Neural progenitor cell (in vitro differentiated cells): ENCODE data around the gene VWA8. TPM values are rescaled to one million over a fixed set of nuclear protein-coding genes. Genes with fewer than 3 reads are reported as not detected.
A peak's percentile ranks its signal among the peaks of the same experiment; 100 is the strongest.

Experiments used
- DNase-seq: peaks from one replicate; pipeline ENCODE4 v3.0.0-alpha.2; 2016; ENCODE audit warnings: low spot score
- H2AFZ ChIP-seq: fragments of 200-600 bp; sonication (generic); replicated peaks from 2 replicates; pipeline ENCODE4 v1.6.1; 2016; ENCODE audit warnings: antibody characterized with exemption
- H3F3A ChIP-seq: fragments of 200-600 bp; sonication (generic); 2 replicates; pipeline ENCODE4 v1.6.1; 2016; ENCODE audit warnings: antibody characterized with exemption, low read depth
- H3K27ac ChIP-seq: fragments of 200-600 bp; sonication (generic); 2 replicates; pipeline ENCODE4 v1.5.1; 2016; ENCODE audit warnings: mild to moderate bottlenecking
- H3K27me3 ChIP-seq: fragments of 200-600 bp; sonication (generic); 2 replicates; pipeline ENCODE4 v1.6.1; 2016; ENCODE audit warnings: mild to moderate bottlenecking, moderate library complexity
- H3K36me3 ChIP-seq: fragments of 200-600 bp; sonication (generic); 2 replicates; pipeline ENCODE4 v1.5.1; 2016
- H3K4me1 ChIP-seq: fragments of 200-600 bp; sonication (generic); 2 replicates; pipeline ENCODE4 v1.6.1; 2016; ENCODE audit warnings: mixed run types
- H3K4me2 ChIP-seq: fragments of 200-600 bp; sonication (generic); 2 replicates; pipeline ENCODE4 v1.6.1; 2016
- H3K4me3 ChIP-seq: fragments of 200-600 bp; sonication (generic); 2 replicates; pipeline ENCODE4 v1.5.1; 2016
- H3K79me2 ChIP-seq: fragments of 200-600 bp; sonication (generic); 2 replicates; pipeline ENCODE4 v1.6.1; 2016; ENCODE audit warnings: low read depth
- H3K9ac ChIP-seq: fragments of 200-600 bp; sonication (generic); 2 replicates; pipeline ENCODE4 v1.6.1; 2016
- H3K9me3 ChIP-seq: fragments of 200-600 bp; sonication (generic); 2 replicates; pipeline ENCODE4 v1.5.1; 2016; ENCODE audit warnings: low read depth
- H4K20me1 ChIP-seq: fragments of 200-600 bp; sonication (generic); 2 replicates; pipeline ENCODE4 v1.6.1; 2016; ENCODE audit warnings: low read depth
- H3K27ac Mint-ChIP-seq: 3 replicates; pipeline ENCODE4 v1.8.0; 2021; ENCODE audit warnings: mixed read lengths
- H3K27me3 Mint-ChIP-seq: 2 replicates; pipeline ENCODE4 v1.8.0; 2022; ENCODE audit warnings: low read depth, mild to moderate bottlenecking, inconsistent platforms, moderate library complexity, mixed read lengths; ENCODE audit not compliant: insufficient read depth
- H3K36me3 Mint-ChIP-seq: 3 replicates; pipeline ENCODE4 v1.8.0; 2021; ENCODE audit warnings: mixed read lengths
- H3K4me1 Mint-ChIP-seq: 3 replicates; pipeline ENCODE4 v1.8.0; 2021; ENCODE audit warnings: mixed read lengths
- H3K4me3 Mint-ChIP-seq: 3 replicates; pipeline ENCODE4 v1.8.0; 2021; ENCODE audit warnings: mild to moderate bottlenecking, moderate library complexity, mixed read lengths
- H3K9me3 Mint-ChIP-seq: 3 replicates; pipeline ENCODE4 v1.8.0; 2020; ENCODE audit warnings: mixed read lengths
- EZH2 ChIP-seq: fragments of 200-600 bp; sonication (generic); IDR thresholded peaks from 2 replicates; pipeline ENCODE4 v1.6.1; 2017; ENCODE audit warnings: antibody characterized with exemption, mild to moderate bottlenecking, moderate library complexity
- EZH2phosphoT487 ChIP-seq: fragments of 200-600 bp; sonication (generic); IDR thresholded peaks from 2 replicates; pipeline ENCODE4 v1.6.1; 2017; ENCODE audit warnings: antibody characterized with exemption
- total RNA-seq: library from RNA; depleted of rRNA; stranded (reverse); fragments of >200 nt; gene quantifications from 2 replicates; pipeline ENCODE4 v1.2.3, GENCODE V29; 2015; ENCODE audit warnings: low replicate concordance
- TF ChIP-seq, protein P1 (sequence below): fragments of 200-600 bp; sonication (generic); IDR thresholded peaks from 2 replicates; pipeline ENCODE4 v1.5.1; 2017; ENCODE audit warnings: antibody characterized with exemption, mild to moderate bottlenecking

Gene VWA8
- total RNA-seq, 1 donor from 2014 or later = 12.6 TPM

DNA sequence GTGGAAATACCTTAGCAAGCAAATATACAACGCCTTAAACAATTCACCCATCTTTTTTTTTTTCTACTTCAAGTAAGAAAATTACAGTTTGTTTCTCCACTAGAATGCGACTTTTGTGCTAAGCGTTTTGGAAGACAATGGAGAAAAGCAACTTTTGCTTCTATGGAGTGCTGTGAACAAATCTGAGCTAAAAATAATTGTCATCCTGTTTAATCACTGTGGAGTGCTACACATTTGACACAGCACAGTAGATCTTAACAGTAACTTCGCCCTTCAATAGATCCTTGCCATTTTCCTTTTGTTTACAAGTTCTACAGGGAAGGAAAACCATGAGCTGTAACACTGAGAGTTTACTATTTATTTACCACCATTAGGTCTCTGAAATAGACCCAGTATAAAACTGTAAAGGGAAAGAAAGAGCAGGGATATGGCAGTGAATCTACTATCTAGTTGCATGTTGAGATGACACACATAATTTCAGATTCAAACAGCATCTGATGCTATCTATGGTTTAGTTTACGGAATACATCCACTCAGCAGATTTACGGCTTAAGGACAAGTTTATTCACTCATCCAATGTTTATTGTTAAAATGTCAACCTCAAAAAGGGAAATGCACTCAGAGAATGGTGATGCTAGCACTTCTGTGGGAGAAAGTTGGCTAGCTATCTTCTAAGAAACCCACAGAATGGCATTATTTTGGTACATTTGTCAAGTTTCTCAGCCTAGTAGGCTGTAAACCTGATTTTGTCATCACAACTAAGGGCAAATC is 175.3 kb downstream of the VWA8 start:
- no peak overlapping the region for H3K4me2 ChIP-seq

GRCh38 chr13:41782086-41782485 is 178.8 kb downstream of the VWA8 start:
- Histone ChIP-seq H3K9ac (no peak overlapping the region), H3K27ac (no peak overlapping the region), H4K20me1 (no peaks in the 10 kb centered on the region), H3F3A (no peaks in the 10 kb centered on the region), H3K27me3 (no peaks in the 10 kb centered on the region), H3K79me2 (no peaks in the 10 kb centered on the region), H3K36me3 (no peaks in the 10 kb centered on the region), H3K9me3 (no peaks in the 10 kb centered on the region), H3K4me1 (peaks cover 5% of the 10 kb centered on the region), H3K4me3 (no peak overlapping the region), H3K4me2 (no peak overlapping the region), H2AFZ (no peak overlapping the region)
- TF ChIP-seq EZH2phosphoT487 (no peak), EZH2 (no peak)
- TF ChIP-seq, protein P1, sequence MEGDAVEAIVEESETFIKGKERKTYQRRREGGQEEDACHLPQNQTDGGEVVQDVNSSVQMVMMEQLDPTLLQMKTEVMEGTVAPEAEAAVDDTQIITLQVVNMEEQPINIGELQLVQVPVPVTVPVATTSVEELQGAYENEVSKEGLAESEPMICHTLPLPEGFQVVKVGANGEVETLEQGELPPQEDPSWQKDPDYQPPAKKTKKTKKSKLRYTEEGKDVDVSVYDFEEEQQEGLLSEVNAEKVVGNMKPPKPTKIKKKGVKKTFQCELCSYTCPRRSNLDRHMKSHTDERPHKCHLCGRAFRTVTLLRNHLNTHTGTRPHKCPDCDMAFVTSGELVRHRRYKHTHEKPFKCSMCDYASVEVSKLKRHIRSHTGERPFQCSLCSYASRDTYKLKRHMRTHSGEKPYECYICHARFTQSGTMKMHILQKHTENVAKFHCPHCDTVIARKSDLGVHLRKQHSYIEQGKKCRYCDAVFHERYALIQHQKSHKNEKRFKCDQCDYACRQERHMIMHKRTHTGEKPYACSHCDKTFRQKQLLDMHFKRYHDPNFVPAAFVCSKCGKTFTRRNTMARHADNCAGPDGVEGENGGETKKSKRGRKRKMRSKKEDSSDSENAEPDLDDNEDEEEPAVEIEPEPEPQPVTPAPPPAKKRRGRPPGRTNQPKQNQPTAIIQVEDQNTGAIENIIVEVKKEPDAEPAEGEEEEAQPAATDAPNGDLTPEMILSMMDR = no peak
- Mint-ChIP-seq H3K27ac (no peak overlapping the region), H3K4me3 (no peak overlapping the region), H3K36me3 (no peaks in the 10 kb centered on the region), H3K9me3 (no peaks in the 10 kb centered on the region), H3K4me1 (peaks cover 4% of the 10 kb centered on the region), H3K27me3 (no peaks in the 10 kb centered on the region)
- DNase-seq = peak; percentile 55

More for the DNA sequence above, 175.3 kb downstream of the VWA8 start:
- H3K27me3 ChIP-seq = no peaks in the 10 kb centered on the region
- peaks cover 4% of the 10 kb centered on the region for H3K4me1 ChIP-seq
- H3K4me3 Mint-ChIP-seq = no peak overlapping the region
- H3K27ac Mint-ChIP-seq = no peak overlapping the region
- H3K9me3 Mint-ChIP-seq = no peaks in the 10 kb centered on the region
- no peak for DNase-seq
- no peak overlapping the region for H3K9ac ChIP-seq
- TF ChIP-seq EZH2phosphoT487 (no peak), EZH2 (no peak)
- TF ChIP-seq, protein P1 = no peak
- no peaks in the 10 kb centered on the region for H4K20me1 ChIP-seq
- H3K9me3 ChIP-seq = no peaks in the 10 kb centered on the region
- no peaks in the 10 kb centered on the region for H3K79me2 ChIP-seq
- H3K4me3 ChIP-seq = no peak overlapping the region
- H3K27ac ChIP-seq = no peak overlapping the region
- no peaks in the 10 kb centered on the region for H3K36me3 ChIP-seq
- no peak overlapping the region for H2AFZ ChIP-seq
- no peaks in the 10 kb centered on the region for H3K27me3 Mint-ChIP-seq
- H3K4me1 Mint-ChIP-seq = peaks cover 4% of the 10 kb centered on the region
- H3F3A ChIP-seq = peaks cover 4% of the 10 kb centered on the region
- H3K36me3 Mint-ChIP-seq = no peaks in the 10 kb centered on the region

GRCh38 chr13:41780715-41781706 is 179.9 kb downstream of the VWA8 start:
- H2AFZ ChIP-seq = no peak overlapping the region
- H3K9ac ChIP-seq = no peak overlapping the region
- no peak overlapping the region for H3K4me3 ChIP-seq
- Mint-ChIP-seq H3K4me1 (peaks cover 4% of the 10 kb centered on the region), H3K9me3 (no peaks in the 10 kb centered on the region), H3K4me3 (no peak overlapping the region), H3K36me3 (no peaks in the 10 kb centered on the region), H3K27ac (no peak overlapping the region), H3K27me3 (no peaks in the 10 kb centered on the region)
- no peaks in the 10 kb centered on the region for H3F3A ChIP-seq
- H3K4me1 ChIP-seq = peaks cover 5% of the 10 kb centered on the region
- no peaks in the 10 kb centered on the region for H3K79me2 ChIP-seq
- no peak overlapping the region for H3K27ac ChIP-seq
- no peaks in the 10 kb centered on the region for H3K27me3 ChIP-seq
- TF ChIP-seq, protein P1 = no peak
- no peak for TF ChIP-seq EZH2
- TF ChIP-seq EZH2phosphoT487 = no peak
- H3K4me2 ChIP-seq = no peak overlapping the region
- no peaks in the 10 kb centered on the region for H4K20me1 ChIP-seq
- no peak for DNase-seq
- H3K36me3 ChIP-seq = no peaks in the 10 kb centered on the region
- H3K9me3 ChIP-seq = no peaks in the 10 kb centered on the region
